HEK293 (cell line): ENCODE data around the gene HNRNPA2B1.

ENCODE experiments used
- CTCF ChIA-PET: fragments of 350-600 bp; formaldehyde crosslinking; extraction: SDS; loops from one replicate; lab custom pipeline; 2021; ENCODE audit warnings: antibody characterized with exemption; lab: Yijun Ruan, JAX
- POLR2A ChIA-PET: fragments of 300-600 bp; formaldehyde crosslinking; extraction: SDS; loops from one replicate; lab custom pipeline; 2020; ENCODE audit warnings: antibody characterized with exemption, inconsistent platforms; lab: Yijun Ruan, JAX
- H3K27ac ChIP-seq: fragments of 200-500 bp; sonication (Bioruptor generic); 2 replicates; pipeline ENCODE4 v1.5.1; 2014; ENCODE audit warnings: low read depth, low read length, control low read depth, inconsistent platforms; ENCODE audit errors: extremely low read depth
- H3K36me3 ChIP-seq, 2 experiments: fragments of 200-500 bp in 1 of 2; sonication (Bioruptor generic) in 1 of 2; 1 replicate in 1 of 2; 2 replicates in 1 of 2; pipeline ENCODE4 v1.5.1; 2014 to 2017; ENCODE audit warnings: inconsistent platforms in 2 of 2, low read length in 2 of 2; ENCODE audit not compliant: control insufficient read depth in 2 of 2, insufficient read depth in 1 of 2
- H3K4me1 ChIP-seq: fragments of 200-500 bp; sonication (Bioruptor generic); 2 replicates; pipeline ENCODE4 v1.5.1; 2014; ENCODE audit warnings: mild to moderate bottlenecking, low read length, inconsistent platforms; ENCODE audit not compliant: control insufficient read depth, insufficient read depth
- H3K4me3 ChIP-seq: 2 replicates; pipeline ENCODE4 v1.5.1; 2011; ENCODE audit warnings: low read depth, mild to moderate bottlenecking, control low read depth, low read length, moderate library complexity
- H3K9me3 ChIP-seq: fragments of 200-500 bp; sonication (Bioruptor generic); 2 replicates; pipeline ENCODE4 v1.5.1; 2014; ENCODE audit warnings: low read depth, low read length, inconsistent platforms; ENCODE audit not compliant: control insufficient read depth, insufficient read depth
- GLI4 ChIP-seq: fragments of 450-650 bp; formaldehyde crosslinking; IDR thresholded peaks from 2 replicates; pipeline ENCODE4 v1.5.1; 2016; ENCODE audit warnings: missing biosample characterization, missing genetic modification characterization
- MZF1 ChIP-seq: fragments of 450-650 bp; formaldehyde crosslinking; IDR thresholded peaks from 2 replicates; pipeline ENCODE4 v1.5.1; 2017; ENCODE audit warnings: missing biosample characterization, missing genetic modification characterization, borderline replicate concordance
- OSR2 ChIP-seq: fragments of 450-650 bp; formaldehyde crosslinking; IDR thresholded peaks from 2 replicates; pipeline ENCODE4 v1.5.1; 2016; ENCODE audit warnings: missing biosample characterization, missing genetic modification characterization
- ZBTB1 ChIP-seq: fragments of 450-650 bp; formaldehyde crosslinking; IDR thresholded peaks from 2 replicates; pipeline ENCODE4 v1.5.1; 2016; ENCODE audit warnings: missing biosample characterization, missing genetic modification characterization
- ZNF146 ChIP-seq: fragments of 450-650 bp; formaldehyde crosslinking; IDR thresholded peaks from 2 replicates; pipeline ENCODE4 v1.5.1; 2016; ENCODE audit warnings: missing biosample characterization, missing genetic modification characterization
- ZNF155 ChIP-seq: fragments of 450-650 bp; formaldehyde crosslinking; IDR thresholded peaks from 2 replicates; pipeline ENCODE4 v1.5.1; 2016; ENCODE audit warnings: missing biosample characterization, missing genetic modification characterization
- ZNF184 ChIP-seq: fragments of 450-650 bp; IDR thresholded peaks from 2 replicates; pipeline ENCODE4 v1.5.1; 2018; ENCODE audit warnings: missing biosample characterization, mild to moderate bottlenecking, missing genetic modification characterization
- ZNF2 ChIP-seq: fragments of 450-650 bp; formaldehyde crosslinking; IDR thresholded peaks from 2 replicates; pipeline ENCODE4 v1.5.1; 2016; ENCODE audit warnings: missing biosample characterization, missing genetic modification characterization
- ZNF24 ChIP-seq: fragments of 450-650 bp; formaldehyde crosslinking; IDR thresholded peaks from 2 replicates; pipeline ENCODE4 v1.5.1; 2016; ENCODE audit warnings: missing biosample characterization, missing genetic modification characterization
- ZNF366 ChIP-seq: fragments of 450-650 bp; formaldehyde crosslinking; conservative IDR thresholded peaks from 2 replicates; pipeline ENCODE4 v1.5.1; 2016; ENCODE audit warnings: missing biosample characterization, missing genetic modification characterization
- ZNF623 ChIP-seq: fragments of 450-650 bp; formaldehyde crosslinking; IDR thresholded peaks from 2 replicates; pipeline ENCODE4 v1.5.1; 2016; ENCODE audit warnings: missing biosample characterization, missing genetic modification characterization
- ZNF660 ChIP-seq: fragments of 450-650 bp; IDR thresholded peaks from 2 replicates; pipeline ENCODE4 v1.5.1; 2018; ENCODE audit warnings: missing biosample characterization, mild to moderate bottlenecking, missing genetic modification characterization
- ZNF707 ChIP-seq: fragments of 450-650 bp; formaldehyde crosslinking; IDR thresholded peaks from 2 replicates; pipeline ENCODE4 v1.5.1; 2016; ENCODE audit warnings: missing biosample characterization, missing genetic modification characterization
- ZNF76 ChIP-seq: fragments of 450-650 bp; formaldehyde crosslinking; IDR thresholded peaks from 2 replicates; pipeline ENCODE4; 2016; ENCODE audit warnings: low read depth, missing biosample characterization, missing genetic modification characterization, borderline replicate concordance
- ZSCAN23 ChIP-seq: fragments of 450-650 bp; formaldehyde crosslinking; IDR thresholded peaks from 2 replicates; pipeline ENCODE4 v1.5.1; 2016; ENCODE audit warnings: missing biosample characterization, missing genetic modification characterization
- TF ChIP-seq, protein P1 (sequence below): fragments of 450-650 bp; formaldehyde crosslinking; optimal IDR thresholded peaks from 2 replicates; pipeline ENCODE3; 2016; ENCODE audit warnings: missing biosample characterization, mild to moderate bottlenecking, missing genetic modification characterization
- TF ChIP-seq, protein P2 (sequence below): fragments of 450-650 bp; formaldehyde crosslinking; IDR thresholded peaks from 2 replicates; pipeline ENCODE4; 2016; ENCODE audit warnings: missing biosample characterization, missing genetic modification characterization
- TF ChIP-seq, protein P3 (sequence below): fragments of 450-650 bp; IDR thresholded peaks from 2 replicates; pipeline ENCODE4 v1.5.1; 2018; ENCODE audit warnings: missing biosample characterization, mild to moderate bottlenecking, missing genetic modification characterization
- TF ChIP-seq, protein P4 (sequence below): fragments of 450-650 bp; formaldehyde crosslinking; IDR thresholded peaks from 2 replicates; pipeline ENCODE4 v1.5.1; 2017; ENCODE audit warnings: missing biosample characterization, missing genetic modification characterization

Gene HNRNPA2B1

DNA sequence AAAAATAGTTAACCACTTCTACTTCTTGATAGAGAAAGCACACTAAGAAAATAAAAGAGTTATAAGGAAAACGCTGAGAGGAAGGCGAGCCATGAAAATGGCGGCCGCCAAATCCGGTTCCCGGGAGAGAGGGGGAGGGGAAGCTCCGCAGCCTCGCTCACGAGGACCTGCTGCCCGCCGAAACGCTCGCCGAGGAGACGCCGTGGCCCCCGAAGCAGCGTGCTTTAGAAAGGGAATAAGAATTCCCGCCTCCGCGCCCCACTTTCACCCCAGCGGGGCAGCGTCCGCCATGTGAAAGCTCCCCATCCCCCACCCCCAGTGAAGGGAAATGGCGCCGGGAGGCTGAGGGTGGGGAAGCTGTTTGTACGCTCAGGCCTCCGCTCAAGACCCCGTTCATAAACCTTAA, 505 bp downstream of the HNRNPA2B1 start (continued):
- TF ChIP-seq OSR2 (tag by site-specific recombination) (no peak), ZNF24 (peak; percentile 11; the same call in 1 of the 2 replicates)
- TF ChIP-seq, protein P1, sequence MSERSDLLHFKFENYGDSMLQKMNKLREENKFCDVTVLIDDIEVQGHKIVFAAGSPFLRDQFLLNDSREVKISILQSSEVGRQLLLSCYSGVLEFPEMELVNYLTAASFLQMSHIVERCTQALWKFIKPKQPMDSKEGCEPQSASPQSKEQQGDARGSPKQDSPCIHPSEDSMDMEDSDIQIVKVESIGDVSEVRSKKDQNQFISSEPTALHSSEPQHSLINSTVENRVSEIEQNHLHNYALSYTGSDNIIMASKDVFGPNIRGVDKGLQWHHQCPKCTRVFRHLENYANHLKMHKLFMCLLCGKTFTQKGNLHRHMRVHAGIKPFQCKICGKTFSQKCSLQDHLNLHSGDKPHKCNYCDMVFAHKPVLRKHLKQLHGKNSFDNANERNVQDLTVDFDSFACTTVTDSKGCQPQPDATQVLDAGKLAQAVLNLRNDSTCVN = peak; percentile 45

DNA sequence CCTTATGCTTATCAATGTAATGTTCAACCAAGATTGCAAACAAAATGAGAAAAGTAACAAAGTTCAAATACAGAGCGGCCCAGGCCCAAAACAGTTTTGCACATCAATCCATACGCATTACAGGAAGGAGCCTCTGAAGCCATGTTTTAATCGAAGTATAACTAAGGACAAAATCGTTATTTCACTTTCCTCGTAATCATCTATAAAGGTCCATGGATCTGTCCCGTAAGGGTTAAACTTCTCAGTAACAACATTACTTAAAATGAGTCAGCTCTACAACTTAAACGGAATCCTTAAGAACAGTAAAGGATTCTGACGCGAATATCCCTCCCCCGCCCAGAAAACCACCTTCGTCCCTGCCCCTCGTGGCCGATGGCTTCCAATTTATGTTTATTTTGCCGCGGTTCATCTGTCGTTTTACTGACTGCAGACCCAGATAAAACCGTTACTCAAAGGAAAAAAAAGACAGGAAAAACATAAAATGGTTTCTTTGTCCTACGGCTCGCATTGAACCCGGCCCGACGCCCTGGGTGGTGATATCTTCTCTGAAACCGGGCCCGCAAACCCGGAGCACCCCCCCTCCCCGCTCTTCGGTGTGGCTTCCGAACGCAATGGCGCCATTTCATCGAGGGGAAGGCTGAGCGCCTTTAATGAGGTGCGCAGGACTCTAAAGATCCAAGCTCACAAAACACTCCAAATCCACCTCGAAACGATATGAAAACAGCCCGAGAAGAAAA, 1.1 kb downstream of the HNRNPA2B1 start:
- peak overlapping the region; percentile 100 for H3K27ac ChIP-seq
- ChIA-PET POLR2A (interaction anchor here (0.5 to 6.0 kb wide), 25 partner anchors 8 to 1255 kb away, joined by 3 to 56 read pairs (median 4); partner anchors contain the start of genes HOXA5, HOXA7, NFE2L3 and SNX10), CTCF (interaction anchor here (0.7 to 3.9 kb wide), 5 partner anchors 11 to 612 kb away, joined by 3 to 48 read pairs (median 10); no protein-coding TSS in a partner anchor)
- peak overlapping the region; percentile 100 for H3K4me3 ChIP-seq
- H3K9me3 ChIP-seq = no peaks in the 10 kb centered on the region
- 0 out of 2 replicates have a peak, but pooled peaks cover 5% of the 10 kb centered on the region for H3K4me1 ChIP-seq
- TF ChIP-seq, protein P2, sequence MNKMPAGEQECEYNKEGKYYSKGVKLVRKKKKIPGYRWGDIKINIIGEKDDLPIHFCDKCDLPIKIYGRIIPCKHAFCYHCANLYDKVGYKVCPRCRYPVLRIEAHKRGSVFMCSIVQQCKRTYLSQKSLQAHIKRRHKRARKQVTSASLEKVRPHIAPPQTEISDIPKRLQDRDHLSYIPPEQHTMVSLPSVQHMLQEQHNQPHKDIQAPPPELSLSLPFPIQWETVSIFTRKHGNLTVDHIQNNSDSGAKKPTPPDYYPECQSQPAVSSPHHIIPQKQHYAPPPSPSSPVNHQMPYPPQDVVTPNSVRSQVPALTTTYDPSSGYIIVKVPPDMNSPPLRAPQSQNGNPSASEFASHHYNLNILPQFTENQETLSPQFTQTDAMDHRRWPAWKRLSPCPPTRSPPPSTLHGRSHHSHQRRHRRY = no peak
- TF ChIP-seq MZF1 (tag by site-specific recombination) (no peak), ZNF76 (tag by site-specific recombination) (no peak), ZNF155 (tag by site-specific recombination) (no peak), ZNF623 (tag by site-specific recombination) (no peak), ZNF707 (no peak), ZSCAN23 (tag by site-specific recombination) (no peak), ZBTB1 (no peak), ZNF146 (tag by site-specific recombination) (no peak), GLI4 (tag by site-specific recombination) (no peak), ZNF2 (no peak)
- TF ChIP-seq, protein P3, sequence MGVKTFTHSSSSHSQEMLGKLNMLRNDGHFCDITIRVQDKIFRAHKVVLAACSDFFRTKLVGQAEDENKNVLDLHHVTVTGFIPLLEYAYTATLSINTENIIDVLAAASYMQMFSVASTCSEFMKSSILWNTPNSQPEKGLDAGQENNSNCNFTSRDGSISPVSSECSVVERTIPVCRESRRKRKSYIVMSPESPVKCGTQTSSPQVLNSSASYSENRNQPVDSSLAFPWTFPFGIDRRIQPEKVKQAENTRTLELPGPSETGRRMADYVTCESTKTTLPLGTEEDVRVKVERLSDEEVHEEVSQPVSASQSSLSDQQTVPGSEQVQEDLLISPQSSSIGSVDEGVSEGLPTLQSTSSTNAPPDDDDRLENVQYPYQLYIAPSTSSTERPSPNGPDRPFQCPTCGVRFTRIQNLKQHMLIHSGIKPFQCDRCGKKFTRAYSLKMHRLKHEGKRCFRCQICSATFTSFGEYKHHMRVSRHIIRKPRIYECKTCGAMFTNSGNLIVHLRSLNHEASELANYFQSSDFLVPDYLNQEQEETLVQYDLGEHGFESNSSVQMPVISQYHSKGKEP = no peak
- TF ChIP-seq, protein P4, sequence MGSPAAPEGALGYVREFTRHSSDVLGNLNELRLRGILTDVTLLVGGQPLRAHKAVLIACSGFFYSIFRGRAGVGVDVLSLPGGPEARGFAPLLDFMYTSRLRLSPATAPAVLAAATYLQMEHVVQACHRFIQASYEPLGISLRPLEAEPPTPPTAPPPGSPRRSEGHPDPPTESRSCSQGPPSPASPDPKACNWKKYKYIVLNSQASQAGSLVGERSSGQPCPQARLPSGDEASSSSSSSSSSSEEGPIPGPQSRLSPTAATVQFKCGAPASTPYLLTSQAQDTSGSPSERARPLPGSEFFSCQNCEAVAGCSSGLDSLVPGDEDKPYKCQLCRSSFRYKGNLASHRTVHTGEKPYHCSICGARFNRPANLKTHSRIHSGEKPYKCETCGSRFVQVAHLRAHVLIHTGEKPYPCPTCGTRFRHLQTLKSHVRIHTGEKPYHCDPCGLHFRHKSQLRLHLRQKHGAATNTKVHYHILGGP = no peak
- H3K36me3 ChIP-seq = peaks cover 33 to 65% of the 10 kb centered on the region in 2 experiments

DNA sequence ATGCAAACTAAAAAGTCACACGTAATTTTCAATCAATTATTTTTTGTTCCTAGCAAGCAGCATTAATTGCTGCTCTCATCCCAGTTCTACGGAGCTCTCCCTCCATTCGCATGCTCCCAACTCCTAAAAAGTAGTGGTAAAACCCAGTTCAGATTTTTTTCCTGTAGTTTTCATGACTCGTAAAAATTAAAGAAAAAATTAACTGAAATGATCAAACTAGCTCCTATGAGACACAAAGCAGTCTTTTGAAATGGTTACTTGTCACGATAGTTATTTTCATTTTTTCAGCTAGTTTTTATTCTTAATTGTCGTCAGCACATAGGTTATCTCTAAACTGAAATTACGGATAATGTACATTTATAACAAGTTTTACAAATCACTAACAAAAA, 1.8 kb downstream of the HNRNPA2B1 start:
- Histone ChIP-seq H3K9me3 (no peaks in the 10 kb centered on the region), H3K4me1 (0 out of 2 replicates have a peak, but pooled peaks cover 5% of the 10 kb centered on the region), H3K36me3 (peaks cover 39 to 68% of the 10 kb centered on the region in 2 experiments), H3K27ac (peak overlapping the region; percentile 100; the same call in 1 of the 2 replicates), H3K4me3 (peak overlapping the region; percentile 100)
- POLR2A ChIA-PET = interaction anchor here (0.5 to 6.0 kb wide), 6 partner anchors 10 to 336 kb away, joined by 3 to 56 read pairs (median 4); partner anchors contain the start of gene NFE2L3
- CTCF ChIA-PET = interaction anchor here (0.7 to 3.9 kb wide), 10 partner anchors 10 to 612 kb away, joined by 3 to 48 read pairs (median 4); partner anchors contain the start of gene NFE2L3
- TF ChIP-seq ZNF660 (0 out of 2 replicates have a peak, but pooled peaks have one; percentile 0), ZNF184 (tag by site-specific recombination) (no peak), ZNF366 (tag by site-specific recombination) (0 out of 2 replicates have a peak, but pooled peaks have one; percentile 14)
- TF ChIP-seq, all 188 proteins: peak for 2
